ENCODE measurements around the gene KLRC1. TPM values are rescaled to one million over a fixed set of nuclear protein-coding genes. Genes with fewer than 3 reads are reported as not detected.
"Not testable (repeated sequence)": the region's sequence is repeated elsewhere in the genome, so short reads cannot be mapped to it uniquely, and the experiment has no call there.

The KLRC1 gene
- total RNA-seq, 1 experiment from 2014 or later, result not detected

- Histone ChIP-seq H3K36me3 (ENCODE audit: insufficient read depth, low read length, poor library complexity, severe bottlenecking) (no peaks in the 10 kb centered on the region), H3K4me3 (ENCODE audit: low read depth, low read length, poor library complexity, severe bottlenecking) (no peak overlapping the region), H3K27me3 (replicated peaks; ENCODE audit: insufficient read depth, low read depth, low read length, poor library complexity) (no peaks in the 10 kb centered on the region), H3K27ac (ENCODE audit: low read depth, low read length, poor library complexity, severe bottlenecking) (no peak overlapping the region), H3K9me3 (ENCODE audit: low read depth, low read length, poor library complexity, severe bottlenecking) (no peaks in the 10 kb centered on the region), H3K4me1 (ENCODE audit: insufficient read depth, low read length, poor library complexity, severe bottlenecking) (peaks cover 8% of the 10 kb centered on the region)
- ChIA-PET POLR2A (ENCODE audit: low non-redundant PET) (no interaction called here), CTCF (no interaction called here)
- no peak for TF ChIP-seq EZH2 (IDR thresholded peaks at IDR 0.05; ENCODE audit: borderline replicate concordance, low read depth, low read length, poor library complexity, severe bottlenecking)
- TF ChIP-seq, protein P1, sequence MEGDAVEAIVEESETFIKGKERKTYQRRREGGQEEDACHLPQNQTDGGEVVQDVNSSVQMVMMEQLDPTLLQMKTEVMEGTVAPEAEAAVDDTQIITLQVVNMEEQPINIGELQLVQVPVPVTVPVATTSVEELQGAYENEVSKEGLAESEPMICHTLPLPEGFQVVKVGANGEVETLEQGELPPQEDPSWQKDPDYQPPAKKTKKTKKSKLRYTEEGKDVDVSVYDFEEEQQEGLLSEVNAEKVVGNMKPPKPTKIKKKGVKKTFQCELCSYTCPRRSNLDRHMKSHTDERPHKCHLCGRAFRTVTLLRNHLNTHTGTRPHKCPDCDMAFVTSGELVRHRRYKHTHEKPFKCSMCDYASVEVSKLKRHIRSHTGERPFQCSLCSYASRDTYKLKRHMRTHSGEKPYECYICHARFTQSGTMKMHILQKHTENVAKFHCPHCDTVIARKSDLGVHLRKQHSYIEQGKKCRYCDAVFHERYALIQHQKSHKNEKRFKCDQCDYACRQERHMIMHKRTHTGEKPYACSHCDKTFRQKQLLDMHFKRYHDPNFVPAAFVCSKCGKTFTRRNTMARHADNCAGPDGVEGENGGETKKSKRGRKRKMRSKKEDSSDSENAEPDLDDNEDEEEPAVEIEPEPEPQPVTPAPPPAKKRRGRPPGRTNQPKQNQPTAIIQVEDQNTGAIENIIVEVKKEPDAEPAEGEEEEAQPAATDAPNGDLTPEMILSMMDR (conservative IDR thresholded peaks at IDR 0.05; ENCODE audit: low read depth, low read length), result no peak
- BruUV-seq (replicated peaks), result no TSS peak
- DNase-seq (ENCODE audit: low spot score), result no peak
- intact Hi-C loops (cut with micrococcal nuclease; ENCODE audit: unreplicated experiment), result no loop called here
Observed at GRCh38 chr12:10397296-10397695, 55.9 kb downstream of the KLRC1 start.

GRCh38 chr12:10396176-10396575 lies 57.0 kb downstream of the KLRC1 start:
- DNase-seq (ENCODE audit: low spot score); intact Hi-C loops (cut with micrococcal nuclease; ENCODE audit: unreplicated experiment); H3K4me3 ChIP-seq (ENCODE audit: low read depth, low read length, poor library complexity, severe bottlenecking); H3K36me3 ChIP-seq (ENCODE audit: insufficient read depth, low read length, poor library complexity, severe bottlenecking); H3K27me3 ChIP-seq (replicated peaks; ENCODE audit: insufficient read depth, low read depth, low read length, poor library complexity); BruUV-seq (replicated peaks); H3K9me3 ChIP-seq (ENCODE audit: low read depth, low read length, poor library complexity, severe bottlenecking); POLR2A ChIA-PET (ENCODE audit: low non-redundant PET); H3K27ac ChIP-seq (ENCODE audit: low read depth, low read length, poor library complexity, severe bottlenecking); CTCF ChIA-PET: not testable (repeated sequence)
- H3K4me1 ChIP-seq (ENCODE audit: insufficient read depth, low read length, poor library complexity, severe bottlenecking), result peaks cover 12% of the 10 kb centered on the region

Other genes with a start within 250 kb of the KLRC1 start
- 63.3 and 70.6 TPM in 2 replicates for gene GABARAPL1, start 240.5 kb downstream of the KLRC1 start, total RNA-seq (2021)
- 0.02 and 0.31 TPM in 2 replicates for gene KLRD1, start 145.5 kb downstream of the KLRC1 start, total RNA-seq (2021)
- gene KLRK1, start 63.3 kb downstream of the KLRC1 start, total RNA-seq (2021), result 0.17 TPM in 1 of 2 replicates, not detected in the other
- not detected in 2 replicates for gene KLRC4, start 43.6 kb downstream of the KLRC1 start, total RNA-seq (2021)
- not detected in 2 replicates for gene KLRC3, start 32.8 kb downstream of the KLRC1 start, total RNA-seq (2021)
- gene KLRC2, start 17.4 kb downstream of the KLRC1 start, total RNA-seq (2021), result not detected in 2 replicates
- gene EIF2S3B, start 52.5 kb upstream of the KLRC1 start, total RNA-seq (2021), result 3.8 and 5.1 TPM in 2 replicates
- gene MAGOHB, start 160.2 kb upstream of the KLRC1 start, total RNA-seq (2021), result 68.6 and 72.0 TPM in 2 replicates
- 0.77 and 0.94 TPM in 2 replicates for gene STYK1, start 220.7 kb upstream of the KLRC1 start, total RNA-seq (2021)

Measured in A673 (cell line).